Measurements from ENCODE around the gene LRRC7.
"Not testable (repeated sequence)": the region's sequence is repeated elsewhere in the genome, so short reads cannot be mapped to it uniquely, and the experiment has no call there.

The LRRC7 gene

DNA sequence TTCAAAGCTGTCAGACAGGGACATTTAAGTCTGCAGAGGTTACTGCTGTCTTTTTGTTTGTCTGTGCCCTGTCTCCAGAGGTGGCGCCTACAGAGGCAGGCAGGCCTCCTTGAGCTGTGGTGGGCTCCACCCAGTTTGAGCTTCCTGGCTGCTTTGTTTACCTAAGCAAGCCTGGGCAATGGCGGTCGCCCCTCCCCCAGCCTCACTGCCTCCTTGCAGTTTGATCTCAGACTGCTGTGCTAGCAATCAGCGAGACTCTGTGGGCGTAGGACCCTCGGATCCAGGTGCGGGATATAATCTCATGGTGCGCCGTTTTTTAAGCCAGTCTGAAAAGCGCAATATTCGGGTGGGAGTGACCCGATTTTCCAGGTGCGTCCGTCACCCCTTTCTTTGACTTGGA, 320.3 kb downstream of the LRRC7 start:
- not testable (repeated sequence) for DNase-seq (ENCODE audit: low read depth)

GRCh38 chr1:69888657-69889056, 320.9 kb downstream of the LRRC7 start:
- DNase-seq (ENCODE audit: low read depth): no peak

- DNase-seq (ENCODE audit: low read depth): no peak
Measured at GRCh38 chr1:69898403-69898947, 330.8 kb downstream of the LRRC7 start.

DNA sequence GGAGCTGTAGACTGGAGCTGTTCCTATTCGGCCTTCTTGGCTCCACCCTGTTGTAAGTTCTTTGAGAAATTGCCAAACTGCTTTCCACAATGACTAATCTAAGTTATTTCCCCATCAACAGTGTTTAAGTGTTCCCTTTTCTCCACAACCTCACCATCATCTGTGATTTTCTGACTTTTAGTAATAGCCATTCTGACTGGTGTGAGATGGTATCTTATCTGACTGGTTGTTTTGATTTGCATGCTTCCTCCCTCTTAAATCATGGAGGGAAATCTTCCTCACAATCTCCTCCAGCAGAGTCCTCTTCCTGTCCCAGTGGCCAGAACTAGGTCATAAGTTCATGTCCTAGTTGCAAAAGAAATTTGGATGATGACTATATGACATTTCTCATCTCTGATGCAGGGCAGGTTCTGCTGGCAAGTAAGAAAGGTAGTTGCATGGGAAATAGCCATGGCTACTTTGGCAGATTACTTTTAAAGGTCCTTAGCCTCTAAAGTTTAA, 343.6 kb downstream of the LRRC7 start:
- DNase-seq (ENCODE audit: low read depth): no peak

DNA sequence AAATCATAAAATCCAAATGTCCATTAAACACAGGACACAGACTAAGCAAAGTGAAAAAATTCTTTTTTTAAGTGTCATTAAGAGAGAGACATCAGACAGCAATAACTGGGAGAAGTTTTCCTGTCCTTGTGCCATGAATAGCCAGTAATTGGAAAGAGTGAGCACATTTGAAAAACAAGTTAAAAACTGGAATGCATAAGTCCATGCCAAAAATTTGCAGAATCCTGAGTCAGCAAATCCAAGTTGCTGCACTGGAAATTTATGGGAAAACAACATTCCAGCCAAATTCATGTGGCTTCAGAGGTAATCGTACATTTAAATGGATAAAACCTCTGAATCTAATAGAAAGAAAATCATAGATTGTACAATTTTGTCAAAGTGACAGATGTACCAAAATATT, 346.3 kb downstream of the LRRC7 start:
- DNase-seq (ENCODE audit: low read depth): no peak

DNA sequence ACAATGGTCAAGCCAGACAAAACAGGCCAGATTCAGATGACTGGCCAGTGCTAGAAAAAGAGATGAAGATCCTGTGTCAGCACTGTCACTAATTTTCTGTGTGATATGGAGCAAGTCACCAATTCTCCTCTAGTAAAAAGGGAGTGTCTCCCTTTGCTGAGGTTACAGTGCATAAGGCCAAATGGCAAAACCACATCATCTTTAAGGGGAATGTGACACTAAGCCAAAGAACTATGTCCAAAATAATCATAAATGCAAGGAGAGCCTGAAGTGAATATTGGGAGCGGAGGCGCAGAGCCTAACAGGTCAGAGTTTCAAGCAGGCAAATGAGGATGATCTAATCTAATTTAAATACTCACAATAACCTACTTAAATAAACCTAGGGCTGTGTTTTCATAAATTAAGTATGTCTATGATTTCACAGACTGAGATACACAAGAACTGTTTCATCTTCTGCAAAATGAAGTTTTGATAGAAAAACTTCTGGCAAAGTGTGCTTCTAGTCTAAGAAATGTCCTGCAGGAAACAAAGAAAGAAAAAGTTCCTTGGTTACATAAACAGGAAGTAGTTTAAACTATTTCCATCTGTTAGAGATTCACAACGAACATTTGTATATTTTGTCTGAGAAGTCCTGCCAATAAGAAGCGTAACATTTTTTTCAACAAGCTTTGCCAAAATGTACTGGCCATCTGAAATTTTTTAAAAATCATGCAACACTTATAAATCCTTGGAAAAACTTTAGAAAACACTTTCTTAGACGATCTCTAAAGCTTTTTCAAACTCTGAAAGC, 347.4 kb downstream of the LRRC7 start:
- DNase-seq (ENCODE audit: low read depth): no peak

DNA sequence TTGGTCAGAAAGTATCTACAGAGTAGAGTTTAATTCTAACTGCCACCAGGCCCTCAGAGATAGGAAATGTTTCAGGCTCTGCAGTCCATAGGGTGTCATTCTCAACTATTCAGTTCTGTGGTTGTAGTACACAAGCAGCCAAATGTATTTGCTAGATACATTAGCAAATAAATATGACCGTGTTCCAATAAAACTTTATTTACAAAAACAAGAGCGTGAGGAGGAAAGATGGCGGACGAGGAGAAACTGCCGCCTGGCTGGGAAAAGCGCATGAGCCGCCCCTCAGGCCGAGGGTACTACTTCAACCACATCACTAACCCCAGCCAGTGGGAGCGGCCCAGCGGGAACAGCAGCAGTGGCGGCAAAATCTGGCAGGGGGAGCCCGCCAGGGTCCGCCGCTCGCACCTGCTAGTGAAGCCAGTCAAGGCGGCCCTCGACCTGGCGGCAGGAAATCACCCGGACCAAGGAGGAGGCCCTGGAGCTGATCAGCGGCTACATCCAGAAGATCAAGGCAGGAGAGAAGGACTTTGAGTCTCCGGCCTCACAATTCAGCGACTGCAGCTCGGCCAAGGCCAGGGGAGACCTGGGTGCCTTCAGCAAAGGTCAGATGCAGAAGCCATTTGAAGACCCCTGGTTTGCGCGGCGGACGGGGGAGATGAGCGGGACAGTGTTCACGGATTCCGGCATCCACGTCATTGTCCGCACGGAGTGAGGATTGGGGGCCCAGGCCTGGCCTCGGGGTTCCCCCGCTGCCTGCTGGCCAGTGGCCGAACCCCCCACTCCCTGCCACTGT, 351.6 kb downstream of the LRRC7 start:
- no peak for DNase-seq (ENCODE audit: low read depth)

- no peak for DNase-seq (ENCODE audit: low read depth)
Measured at GRCh38 chr1:69919922-69920273, 352.2 kb downstream of the LRRC7 start.

GRCh38 chr1:69920426-69920825, 352.7 kb downstream of the LRRC7 start:
- DNase-seq (ENCODE audit: low read depth): no peak

DNA sequence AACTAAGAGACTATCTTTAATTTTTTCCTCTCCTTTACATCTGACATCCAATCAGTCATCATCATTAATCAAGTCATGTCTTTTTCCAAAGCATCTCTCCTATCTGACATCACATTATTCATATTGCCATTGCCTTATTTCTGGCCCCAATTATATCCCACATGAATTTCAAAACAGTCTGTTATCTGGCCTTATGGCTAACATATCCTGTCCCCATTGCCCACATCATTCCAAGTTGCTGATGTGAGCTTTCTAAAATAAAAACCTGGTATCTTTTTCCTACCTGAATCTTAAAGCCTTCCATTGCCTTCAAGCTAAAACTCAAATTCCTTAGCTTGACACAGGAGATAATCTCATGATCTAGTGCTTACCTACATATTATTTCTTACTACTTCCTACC, 353.8 kb downstream of the LRRC7 start:
- DNase-seq (ENCODE audit: low read depth): no peak

- not testable (repeated sequence) for DNase-seq (ENCODE audit: low read depth)
Measured at GRCh38 chr1:69928234-69928633, 360.5 kb downstream of the LRRC7 start.

- DNase-seq (ENCODE audit: low read depth): no peak
Measured at GRCh38 chr1:69929308-69930057, 361.8 kb downstream of the LRRC7 start.

DNA sequence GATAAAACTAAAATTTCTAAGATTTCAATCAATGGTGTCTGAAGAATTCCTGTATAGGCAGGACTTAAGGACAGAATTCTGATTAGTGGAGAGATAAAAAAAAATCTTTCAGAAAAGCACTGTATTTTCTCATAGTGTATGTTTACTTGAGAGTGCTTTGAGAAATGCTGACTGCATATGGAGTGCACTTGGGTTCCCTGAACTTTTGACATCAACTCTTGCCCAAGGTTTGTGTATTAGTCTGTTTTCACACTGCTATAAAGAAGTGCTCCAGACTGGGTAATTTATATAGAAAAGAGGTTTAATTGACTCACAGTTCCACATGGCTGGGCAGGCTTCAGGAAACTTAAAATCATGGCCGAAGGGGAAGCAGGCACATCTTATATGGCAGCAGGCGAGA, 362.7 kb downstream of the LRRC7 start:
- DNase-seq (ENCODE audit: low read depth): no peak

GRCh38 chr1:69932760-69933159, 365.0 kb downstream of the LRRC7 start:
- DNase-seq (ENCODE audit: low read depth): no peak

DNA sequence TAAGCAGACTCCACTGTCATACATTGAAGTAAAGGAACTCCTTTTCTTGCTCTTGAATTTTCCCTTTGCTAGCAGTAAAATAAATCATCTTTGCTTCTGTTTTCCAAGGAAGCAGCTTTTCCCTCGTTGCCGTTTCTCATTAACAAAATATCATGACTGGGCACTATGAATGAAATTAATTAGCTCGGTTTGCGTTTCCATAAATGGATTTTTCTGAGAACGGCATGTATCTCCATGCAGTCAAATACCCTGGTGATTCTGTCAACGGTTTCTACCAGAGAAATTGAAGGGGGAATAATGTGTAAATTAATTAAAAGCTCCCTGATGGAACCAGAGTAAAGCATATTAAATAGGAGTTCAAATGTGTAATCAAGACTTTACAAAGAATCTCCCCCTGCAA, 372.5 kb downstream of the LRRC7 start:
- DNase-seq (ENCODE audit: low read depth): no peak

DNA sequence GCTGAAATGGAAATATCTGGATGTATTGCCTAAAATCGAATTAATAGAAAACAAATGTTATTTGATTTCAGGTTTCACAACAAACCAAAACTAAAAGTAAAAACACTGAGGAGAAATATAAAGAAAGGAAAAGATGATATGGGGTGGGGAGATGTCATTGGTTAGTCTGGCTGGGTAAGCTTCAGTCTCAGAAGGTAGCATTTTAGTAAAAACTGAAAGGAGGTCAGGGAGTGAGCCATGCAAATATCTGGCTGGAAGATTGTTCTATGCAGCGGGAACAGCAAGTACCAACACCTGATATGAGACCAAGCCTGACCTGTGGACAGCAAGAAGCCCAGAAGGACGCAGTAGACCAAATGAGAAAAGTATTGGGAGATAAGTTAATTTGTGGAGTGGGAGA, 373.1 kb downstream of the LRRC7 start:
- no peak for DNase-seq (ENCODE audit: low read depth)

GRCh38 chr1:69943030-69943429, 375.3 kb downstream of the LRRC7 start:
- no peak for DNase-seq (ENCODE audit: low read depth)

DNA sequence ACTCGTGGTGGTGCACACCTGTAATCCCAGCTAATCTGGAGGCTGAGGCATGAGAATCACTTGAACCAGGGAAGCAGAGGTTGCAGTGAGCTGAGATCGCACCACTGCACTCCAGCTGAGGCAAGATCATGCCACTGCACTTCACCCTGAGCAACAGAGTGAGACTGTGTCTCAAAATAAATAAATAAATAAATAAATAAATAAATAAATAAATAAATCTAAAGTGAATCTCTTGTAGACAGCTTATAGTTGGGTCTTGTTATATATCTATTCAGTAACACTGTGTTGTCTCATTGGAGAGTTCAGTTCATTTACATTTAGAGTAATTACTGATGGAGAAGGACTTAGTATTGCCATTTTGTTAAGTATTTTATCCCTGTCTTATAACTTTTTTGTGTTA, 379.2 kb downstream of the LRRC7 start:
- DNase-seq (ENCODE audit: low read depth): no peak

DNA sequence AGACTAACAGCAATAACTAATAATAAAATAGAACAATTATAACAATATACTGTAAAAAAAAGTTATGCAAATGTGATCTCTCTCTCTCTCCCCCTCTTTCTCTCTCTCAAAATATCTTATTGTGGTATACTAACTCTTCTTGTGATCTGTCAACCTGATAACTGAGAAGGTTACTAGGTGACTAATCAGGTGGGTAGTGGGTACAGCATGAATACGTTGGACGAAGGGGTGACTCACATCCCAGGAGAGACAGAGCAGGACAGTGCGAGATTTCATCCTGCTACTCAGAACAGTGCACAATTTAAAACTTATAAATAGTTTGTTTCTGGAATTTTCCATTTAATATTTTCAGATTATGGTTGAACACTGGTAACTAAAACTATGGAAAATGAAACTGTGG, 380.1 kb downstream of the LRRC7 start:
- DNase-seq (ENCODE audit: low read depth): no peak

GRCh38 chr1:69952676-69953075, 385.0 kb downstream of the LRRC7 start:
- DNase-seq (ENCODE audit: low read depth): no peak

DNA sequence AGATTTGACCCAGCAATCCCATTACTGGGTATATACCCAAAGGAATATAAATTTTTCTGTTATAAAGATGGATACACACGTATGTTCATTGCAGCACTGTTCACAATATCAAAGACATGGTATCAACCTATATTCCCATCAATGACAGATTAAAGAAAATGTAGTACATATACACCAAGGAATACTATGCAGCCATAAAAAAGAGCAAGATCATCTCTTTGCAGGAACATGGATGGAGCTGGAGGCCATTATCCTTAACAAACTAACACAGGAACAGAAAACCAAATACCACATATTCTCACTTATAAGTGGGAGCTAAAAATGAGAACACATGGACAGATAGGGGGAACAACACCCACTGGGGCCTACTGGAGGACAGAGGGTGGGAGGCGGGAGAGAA, 394.7 kb downstream of the LRRC7 start:
- not testable (repeated sequence) for DNase-seq (ENCODE audit: low read depth)

- no peak for DNase-seq (ENCODE audit: low read depth)
Measured at GRCh38 chr1:69967245-69967766, 399.6 kb downstream of the LRRC7 start.
